ENCODE results near the gene DUSP5. TPM values are rescaled to one million over a fixed set of nuclear protein-coding genes. Genes with fewer than 3 reads are reported as not detected.
"Not testable (repeated sequence)": the region's sequence is repeated elsewhere in the genome, so short reads cannot be mapped to it uniquely, and the experiment has no call there.

Gene DUSP5
- total RNA-seq, 1 donor from 2014 or later, result 6.8 TPM

- peak; percentile 75 for DNase-seq
- ATAC-seq (ENCODE audit: poor library complexity), result peak; percentile 83
Measured at GRCh38 chr10:110530131-110530831, 32.6 kb downstream of the DUSP5 start.

GRCh38 chr10:110531687-110532086, 34.0 kb downstream of the DUSP5 start:
- ATAC-seq (ENCODE audit: poor library complexity) (no peak), DNase-seq (no peak)
- intact Hi-C loops (cut with DNase I), result no loop called here

More at GRCh38 chr10:110530131-110530831, 32.6 kb downstream of the DUSP5 start:
- intact Hi-C loops (cut with DNase I), result no loop called here

- intact Hi-C loops (cut with DNase I), result not testable (repeated sequence)
Measured at GRCh38 chr10:110532628-110533027, 34.9 kb downstream of the DUSP5 start.

GRCh38 chr10:110533149-110533548, 35.4 kb downstream of the DUSP5 start:
- intact Hi-C loops (cut with DNase I), result no loop called here

More at GRCh38 chr10:110532628-110533027, 34.9 kb downstream of the DUSP5 start:
- not testable (repeated sequence) for DNase-seq; ATAC-seq (ENCODE audit: poor library complexity)

GRCh38 chr10:110534571-110534970, 36.9 kb downstream of the DUSP5 start:
- DNase-seq (no peak), ATAC-seq (ENCODE audit: poor library complexity) (no peak)
- intact Hi-C loops (cut with DNase I), result loop anchor here (2.0 kb wide), 1 partner anchor 180 kb away; no protein-coding TSS in a partner anchor

More at GRCh38 chr10:110533149-110533548, 35.4 kb downstream of the DUSP5 start:
- no peak for ATAC-seq (ENCODE audit: poor library complexity)
- DNase-seq, result no peak

GRCh38 chr10:110535958-110536891, 38.5 kb downstream of the DUSP5 start:
- no peak for DNase-seq
- intact Hi-C loops (cut with DNase I), result loop anchor here (2.0 kb wide), 1 partner anchor 181 kb away; no protein-coding TSS in a partner anchor
- ATAC-seq (ENCODE audit: poor library complexity), result peak; percentile 82

- no peak for DNase-seq
- intact Hi-C loops (cut with DNase I), result no loop called here
- ATAC-seq (ENCODE audit: poor library complexity), result no peak
Measured at GRCh38 chr10:110539091-110539490, 41.4 kb downstream of the DUSP5 start.

GRCh38 chr10:110540031-110540430, 42.3 kb downstream of the DUSP5 start:
- intact Hi-C loops (cut with DNase I), result no loop called here
- DNase-seq (no peak), ATAC-seq (ENCODE audit: poor library complexity) (no peak)

GRCh38 chr10:110544958-110545537, 47.3 kb downstream of the DUSP5 start:
- DNase-seq (no peak), ATAC-seq (ENCODE audit: poor library complexity) (no peak)
- intact Hi-C loops (cut with DNase I), result loop anchor here (5.0 kb wide), 1 partner anchor 233 kb away; no protein-coding TSS in a partner anchor

- ATAC-seq (ENCODE audit: poor library complexity), result no peak
- intact Hi-C loops (cut with DNase I), result loop anchor here (5.0 kb wide), 1 partner anchor 234 kb away; no protein-coding TSS in a partner anchor
- DNase-seq, result no peak
Measured at GRCh38 chr10:110546077-110546476, 48.4 kb downstream of the DUSP5 start.

- intact Hi-C loops (cut with DNase I), result loop anchor here (5.0 kb wide), 1 partner anchor 234 kb away; no protein-coding TSS in a partner anchor
- ATAC-seq (ENCODE audit: poor library complexity) (no peak), DNase-seq (no peak)
Measured at GRCh38 chr10:110546499-110547110, 48.9 kb downstream of the DUSP5 start.

GRCh38 chr10:110547139-110547761, 49.5 kb downstream of the DUSP5 start:
- intact Hi-C loops (cut with DNase I), result loop anchor here (5.0 kb wide), 1 partner anchor 235 kb away; no protein-coding TSS in a partner anchor
- peak; percentile 74 for ATAC-seq (ENCODE audit: poor library complexity)
- DNase-seq, result no peak

GRCh38 chr10:110548002-110548401, 50.3 kb downstream of the DUSP5 start:
- ATAC-seq (ENCODE audit: poor library complexity) (no peak), DNase-seq (no peak)
- intact Hi-C loops (cut with DNase I), result loop anchor here (5.0 kb wide), 1 partner anchor 236 kb away; no protein-coding TSS in a partner anchor

GRCh38 chr10:110549211-110549610, 51.5 kb downstream of the DUSP5 start:
- no peak for DNase-seq
- ATAC-seq (ENCODE audit: poor library complexity), result no peak
- intact Hi-C loops (cut with DNase I), result loop anchor here (5.0 kb wide), 1 partner anchor 237 kb away; no protein-coding TSS in a partner anchor

GRCh38 chr10:110553905-110554304, 56.2 kb downstream of the DUSP5 start:
- no peak for DNase-seq
- no peak for ATAC-seq (ENCODE audit: poor library complexity)
- intact Hi-C loops (cut with DNase I), result no loop called here

GRCh38 chr10:110556296-110556695, 58.6 kb downstream of the DUSP5 start:
- no peak for DNase-seq
- ATAC-seq (ENCODE audit: poor library complexity), result no peak
- intact Hi-C loops (cut with DNase I), result no loop called here

- intact Hi-C loops (cut with DNase I), result no loop called here
- DNase-seq (peak; percentile 46), ATAC-seq (ENCODE audit: poor library complexity) (peak; percentile 73)
Measured at GRCh38 chr10:110556969-110557601, 59.4 kb downstream of the DUSP5 start.

All from Right ventricle myocardium superior (tissue), 1 donor.